ENCODE results near the gene WBP2. TPM values are rescaled to one million over a fixed set of nuclear protein-coding genes. Genes with fewer than 3 reads are reported as not detected.
A peak's percentile ranks its signal among the peaks of the same experiment; 100 is the strongest.

The WBP2 gene
- total and polyA plus RNA-seq, 2 of the 13 experiments (the other 11 are each of a cell fraction or from before 2014, with no cell fraction given): 29.2 to 29.5 TPM

DNA sequence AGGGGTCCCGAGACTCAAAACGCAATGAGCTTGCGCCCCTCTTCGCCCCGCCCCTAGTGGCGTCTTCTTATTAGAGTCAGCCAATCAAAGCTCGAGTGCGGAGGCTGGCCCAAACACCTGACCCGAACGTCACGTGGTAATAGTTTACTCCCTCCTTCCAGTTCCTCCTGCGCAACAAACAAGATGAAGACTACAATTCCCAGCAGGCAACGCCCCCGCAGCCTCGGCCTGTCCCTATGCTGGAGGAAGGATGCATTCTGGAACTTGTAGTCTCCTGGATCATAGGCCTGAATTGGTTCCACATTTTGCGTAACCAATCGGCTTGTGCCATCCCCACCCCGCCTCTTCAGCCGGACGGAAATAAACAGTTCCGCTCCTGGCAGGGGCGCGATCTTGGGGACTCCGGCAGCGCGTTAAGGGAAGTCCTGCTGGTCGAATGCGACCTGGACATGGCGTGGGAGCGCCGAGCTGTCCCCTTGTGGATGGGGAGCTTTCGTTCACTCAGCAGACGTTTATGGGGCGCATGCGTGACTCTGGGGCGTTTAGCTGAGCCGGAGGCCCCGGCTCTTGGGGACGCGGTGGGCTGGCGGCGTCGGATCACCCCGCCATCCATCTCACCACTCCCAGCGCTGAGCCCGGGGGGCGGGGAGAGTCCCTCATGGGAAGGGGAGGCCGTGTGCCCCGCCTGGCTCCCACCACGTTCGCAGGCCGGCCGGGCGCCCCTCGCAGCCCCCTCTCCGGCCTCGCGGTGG, at the start of gene WBP2 (continued):
- TF ChIP-seq, protein P1, sequence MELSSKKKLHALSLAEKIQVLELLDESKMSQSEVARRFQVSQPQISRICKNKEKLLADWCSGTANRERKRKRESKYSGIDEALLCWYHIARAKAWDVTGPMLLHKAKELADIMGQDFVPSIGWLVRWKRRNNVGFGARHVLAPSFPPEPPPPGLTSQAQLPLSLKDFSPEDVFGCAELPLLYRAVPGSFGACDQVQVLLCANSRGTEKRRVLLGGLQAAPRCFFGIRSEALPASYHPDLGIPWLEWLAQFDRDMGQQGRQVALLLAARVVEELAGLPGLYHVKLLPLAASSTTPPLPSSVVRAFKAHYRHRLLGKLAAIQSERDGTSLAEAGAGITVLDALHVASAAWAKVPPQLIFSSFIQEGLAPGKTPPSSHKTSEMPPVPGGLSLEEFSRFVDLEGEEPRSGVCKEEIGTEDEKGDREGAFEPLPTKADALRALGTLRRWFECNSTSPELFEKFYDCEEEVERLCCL (CRISPR knock-in tag; IDR thresholded peaks at IDR 0.05; ENCODE audit: borderline replicate concordance): no peak
- TF ChIP-seq ZSCAN30 (CRISPR knock-in tag; IDR thresholded peaks at IDR 0.05) (no peak; the same call in 1 of the 2 replicates), ERF (CRISPR knock-in tag; IDR thresholded peaks at IDR 0.05) (peak; percentile 95), MXD3 (CRISPR knock-in tag; IDR thresholded peaks at IDR 0.05) (peak; percentile 56; the same call in 1 of the 2 replicates), HNRNPL (IDR thresholded peaks at IDR 0.05; ENCODE audit: low read depth, low read length) (no peak; the same call in 1 of the 2 replicates), REST (IDR thresholded peaks at IDR 0.05; ENCODE audit: borderline replicate concordance in 1 of 2, low read depth in 1 of 2, low read length in 2 of 2) (no peak), ZNF703 (CRISPR knock-in tag; IDR thresholded peaks at IDR 0.05; ENCODE audit: borderline replicate concordance) (no peak), PRMT3 (CRISPR knock-in tag; IDR thresholded peaks at IDR 0.05; ENCODE audit: borderline replicate concordance, low read depth) (no peak), NFKB2 (CRISPR knock-in tag; IDR thresholded peaks at IDR 0.05; ENCODE audit: borderline replicate concordance) (peak; percentile 76; the same call in 1 of the 2 replicates), NFIB (CRISPR knock-in tag; IDR thresholded peaks at IDR 0.05; ENCODE audit: borderline replicate concordance) (no peak), THYN1 (CRISPR knock-in tag; IDR thresholded peaks at IDR 0.05; ENCODE audit: borderline replicate concordance, low read depth) (no peak), SRSF1 (optimal IDR thresholded peaks at IDR 0.05; ENCODE audit: low read depth, low read length) (peak; percentile 92), ZNF343 (CRISPR knock-in tag; IDR thresholded peaks at IDR 0.05) (0 out of 2 replicates have a peak, but pooled peaks have one; percentile 27)
- TF ChIP-seq, protein P2, sequence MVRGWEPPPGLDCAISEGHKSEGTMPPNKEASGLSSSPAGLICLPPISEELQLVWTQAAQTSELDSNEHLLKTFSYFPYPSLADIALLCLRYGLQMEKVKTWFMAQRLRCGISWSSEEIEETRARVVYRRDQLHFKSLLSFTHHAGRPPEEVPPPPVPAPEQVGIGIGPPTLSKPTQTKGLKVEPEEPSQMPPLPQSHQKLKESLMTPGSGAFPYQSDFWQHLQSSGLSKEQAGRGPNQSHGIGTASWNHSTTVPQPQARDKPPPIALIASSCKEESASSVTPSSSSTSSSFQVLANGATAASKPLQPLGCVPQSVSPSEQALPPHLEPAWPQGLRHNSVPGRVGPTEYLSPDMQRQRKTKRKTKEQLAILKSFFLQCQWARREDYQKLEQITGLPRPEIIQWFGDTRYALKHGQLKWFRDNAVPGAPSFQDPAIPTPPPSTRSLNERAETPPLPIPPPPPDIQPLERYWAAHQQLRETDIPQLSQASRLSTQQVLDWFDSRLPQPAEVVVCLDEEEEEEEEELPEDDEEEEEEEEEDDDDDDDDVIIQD (CRISPR knock-in tag; IDR thresholded peaks at IDR 0.05; ENCODE audit: low read depth): 0 out of 2 replicates have a peak, but pooled peaks have one; percentile 8
- TF ChIP-seq, protein P3, sequence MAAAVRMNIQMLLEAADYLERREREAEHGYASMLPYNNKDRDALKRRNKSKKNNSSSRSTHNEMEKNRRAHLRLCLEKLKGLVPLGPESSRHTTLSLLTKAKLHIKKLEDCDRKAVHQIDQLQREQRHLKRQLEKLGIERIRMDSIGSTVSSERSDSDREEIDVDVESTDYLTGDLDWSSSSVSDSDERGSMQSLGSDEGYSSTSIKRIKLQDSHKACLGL (CRISPR knock-in tag; IDR thresholded peaks at IDR 0.05): peak; percentile 81; the same call in 1 of the 2 replicates
- TF ChIP-seq, protein P4, sequence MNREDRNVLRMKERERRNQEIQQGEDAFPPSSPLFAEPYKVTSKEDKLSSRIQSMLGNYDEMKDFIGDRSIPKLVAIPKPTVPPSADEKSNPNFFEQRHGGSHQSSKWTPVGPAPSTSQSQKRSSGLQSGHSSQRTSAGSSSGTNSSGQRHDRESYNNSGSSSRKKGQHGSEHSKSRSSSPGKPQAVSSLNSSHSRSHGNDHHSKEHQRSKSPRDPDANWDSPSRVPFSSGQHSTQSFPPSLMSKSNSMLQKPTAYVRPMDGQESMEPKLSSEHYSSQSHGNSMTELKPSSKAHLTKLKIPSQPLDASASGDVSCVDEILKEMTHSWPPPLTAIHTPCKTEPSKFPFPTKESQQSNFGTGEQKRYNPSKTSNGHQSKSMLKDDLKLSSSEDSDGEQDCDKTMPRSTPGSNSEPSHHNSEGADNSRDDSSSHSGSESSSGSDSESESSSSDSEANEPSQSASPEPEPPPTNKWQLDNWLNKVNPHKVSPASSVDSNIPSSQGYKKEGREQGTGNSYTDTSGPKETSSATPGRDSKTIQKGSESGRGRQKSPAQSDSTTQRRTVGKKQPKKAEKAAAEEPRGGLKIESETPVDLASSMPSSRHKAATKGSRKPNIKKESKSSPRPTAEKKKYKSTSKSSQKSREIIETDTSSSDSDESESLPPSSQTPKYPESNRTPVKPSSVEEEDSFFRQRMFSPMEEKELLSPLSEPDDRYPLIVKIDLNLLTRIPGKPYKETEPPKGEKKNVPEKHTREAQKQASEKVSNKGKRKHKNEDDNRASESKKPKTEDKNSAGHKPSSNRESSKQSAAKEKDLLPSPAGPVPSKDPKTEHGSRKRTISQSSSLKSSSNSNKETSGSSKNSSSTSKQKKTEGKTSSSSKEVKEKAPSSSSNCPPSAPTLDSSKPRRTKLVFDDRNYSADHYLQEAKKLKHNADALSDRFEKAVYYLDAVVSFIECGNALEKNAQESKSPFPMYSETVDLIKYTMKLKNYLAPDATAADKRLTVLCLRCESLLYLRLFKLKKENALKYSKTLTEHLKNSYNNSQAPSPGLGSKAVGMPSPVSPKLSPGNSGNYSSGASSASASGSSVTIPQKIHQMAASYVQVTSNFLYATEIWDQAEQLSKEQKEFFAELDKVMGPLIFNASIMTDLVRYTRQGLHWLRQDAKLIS (CRISPR knock-in tag; IDR thresholded peaks at IDR 0.05): no peak

All from HepG2 (cell line).